NB4 (cell line): ENCODE results near the gene RBM45.

Experiments
- DNase-seq: peaks from one replicate; pipeline ENCODE4 v3.0.0; 2010; ENCODE audit warnings: low read depth
- H3K4me3 ChIP-seq: one replicate; pipeline ENCODE4 v1.5.1; 2011; ENCODE audit warnings: mild to moderate bottlenecking, low read depth, low read length, moderate library complexity
- CTCF ChIP-seq: IDR thresholded peaks from one replicate; pipeline ENCODE4 v1.5.1; 2012; ENCODE audit warnings: low read depth, low read length
- MAX ChIP-seq: IDR thresholded peaks from 2 replicates; pipeline ENCODE4 v1.6.1; 2011; ENCODE audit warnings: low read depth, low read length
- MYC ChIP-seq: IDR thresholded peaks from 2 replicates; pipeline ENCODE4 v1.6.1; 2011; ENCODE audit warnings: low read depth, low read length
- POLR2A ChIP-seq: IDR thresholded peaks from 2 replicates; pipeline ENCODE4 v1.6.1; 2011; ENCODE audit warnings: mild to moderate bottlenecking; ENCODE audit not compliant: insufficient read length; ENCODE audit errors: extremely low read depth

The RBM45 gene

GRCh38 chr2:178160601-178161000, 48.4 kb downstream of the RBM45 start:
- DNase-seq: no peak
- H3K4me3 ChIP-seq: no peak overlapping the region
- TF ChIP-seq POLR2A (no peak), MYC (no peak), MAX (no peak), CTCF (no peak)

GRCh38 chr2:178163395-178163794, 51.2 kb downstream of the RBM45 start:
- TF ChIP-seq MYC (no peak), MAX (no peak), CTCF (no peak), POLR2A (no peak)
- no peak overlapping the region for H3K4me3 ChIP-seq
- DNase-seq: no peak

GRCh38 chr2:178163911-178164310, 51.7 kb downstream of the RBM45 start:
- H3K4me3 ChIP-seq: no peak overlapping the region
- TF ChIP-seq MAX: no peak
- DNase-seq: no peak

GRCh38 chr2:178173657-178174056, 61.4 kb downstream of the RBM45 start:
- TF ChIP-seq POLR2A (no peak), MYC (no peak), MAX (no peak), CTCF (no peak)
- no peak for DNase-seq
- no peak overlapping the region for H3K4me3 ChIP-seq

- peak; percentile 49 for DNase-seq
- no peak overlapping the region for H3K4me3 ChIP-seq
- TF ChIP-seq CTCF (no peak), MYC (no peak), POLR2A (no peak), MAX (no peak)
Measured at GRCh38 chr2:178177066-178177679, 64.9 kb downstream of the RBM45 start.
